Measurements from ENCODE around the gene USP50.

DNA sequence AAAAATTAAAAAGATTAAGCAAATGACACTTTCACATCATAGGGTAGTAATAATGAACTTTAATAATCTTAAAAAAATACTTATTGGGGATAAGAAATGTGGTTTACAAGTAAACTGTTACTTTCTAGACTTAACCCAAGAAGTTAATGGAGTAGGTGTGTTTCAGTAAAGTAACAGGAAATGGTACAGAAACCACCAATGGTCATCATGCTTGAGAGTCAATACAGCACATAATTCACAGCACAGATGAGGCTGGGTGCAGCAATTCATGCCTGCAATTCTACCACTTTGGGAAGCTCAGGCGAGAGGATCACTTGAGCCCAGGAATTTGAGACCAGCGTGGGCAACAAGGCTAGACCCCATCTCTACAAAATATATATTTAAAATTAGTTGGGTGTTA is 11.5 kb upstream of the USP50 start:
- no peak for TF ChIP-seq EZH2 (IDR thresholded peaks at IDR 0.05)
- TF ChIP-seq, protein P1, sequence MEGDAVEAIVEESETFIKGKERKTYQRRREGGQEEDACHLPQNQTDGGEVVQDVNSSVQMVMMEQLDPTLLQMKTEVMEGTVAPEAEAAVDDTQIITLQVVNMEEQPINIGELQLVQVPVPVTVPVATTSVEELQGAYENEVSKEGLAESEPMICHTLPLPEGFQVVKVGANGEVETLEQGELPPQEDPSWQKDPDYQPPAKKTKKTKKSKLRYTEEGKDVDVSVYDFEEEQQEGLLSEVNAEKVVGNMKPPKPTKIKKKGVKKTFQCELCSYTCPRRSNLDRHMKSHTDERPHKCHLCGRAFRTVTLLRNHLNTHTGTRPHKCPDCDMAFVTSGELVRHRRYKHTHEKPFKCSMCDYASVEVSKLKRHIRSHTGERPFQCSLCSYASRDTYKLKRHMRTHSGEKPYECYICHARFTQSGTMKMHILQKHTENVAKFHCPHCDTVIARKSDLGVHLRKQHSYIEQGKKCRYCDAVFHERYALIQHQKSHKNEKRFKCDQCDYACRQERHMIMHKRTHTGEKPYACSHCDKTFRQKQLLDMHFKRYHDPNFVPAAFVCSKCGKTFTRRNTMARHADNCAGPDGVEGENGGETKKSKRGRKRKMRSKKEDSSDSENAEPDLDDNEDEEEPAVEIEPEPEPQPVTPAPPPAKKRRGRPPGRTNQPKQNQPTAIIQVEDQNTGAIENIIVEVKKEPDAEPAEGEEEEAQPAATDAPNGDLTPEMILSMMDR (IDR thresholded peaks at IDR 0.05) = no peak
